ENCODE measurements around the gene SLC35F4. TPM values are rescaled to one million over a fixed set of nuclear protein-coding genes. Genes with fewer than 3 reads are reported as not detected.

SLC35F4 gene
- total and polyA plus RNA-seq, 2 donors from 2014 or later, result 0.30 TPM; not detected in 1

- no peak for TF ChIP-seq CTCF (IDR thresholded peaks at IDR 0.05; ENCODE audit: borderline replicate concordance, extremely low read depth, insufficient read depth)
- Histone ChIP-seq H3K9me3 (ENCODE audit: control insufficient read depth in 2 of 3, insufficient read depth in 1 of 3, low read length in 3 of 3) (no peaks in the 10 kb centered on the region), H3K4me1 (ENCODE audit: control insufficient read depth in 2 of 3, insufficient read depth in 2 of 3, low read depth in 1 of 3, low read length in 3 of 3) (no peaks in the 10 kb centered on the region), H3K4me3 (ENCODE audit: low read length in 3 of 3) (no peak overlapping the region), H3K9ac (ENCODE audit: low read length in 3 of 3) (no peak overlapping the region), H3K27ac (ENCODE audit: low read depth in 2 of 2, low read length in 2 of 2) (no peak overlapping the region), H3K36me3 (ENCODE audit: control insufficient read depth in 2 of 3, insufficient read depth in 3 of 3, low read length in 3 of 3) (no peaks in the 10 kb centered on the region), H3K27me3 (ENCODE audit: control insufficient read depth, insufficient read depth, low read length) (no peaks in the 10 kb centered on the region)
- intact Hi-C loops (cut with DNase I), result no loop called here
- FAIRE-seq (no peak), DNase-seq (no peak)
Measured at GRCh38 chr14:57814726-57815125, 51.2 kb downstream of the SLC35F4 start.

GRCh38 chr14:57812741-57813140 lies 53.2 kb downstream of the SLC35F4 start:
- H3K4me1 ChIP-seq (ENCODE audit: control insufficient read depth in 2 of 3, insufficient read depth in 2 of 3, low read depth in 1 of 3, low read length in 3 of 3), result no peaks in the 10 kb centered on the region
- H3K9me3 ChIP-seq (ENCODE audit: control insufficient read depth in 2 of 3, insufficient read depth in 1 of 3, low read length in 3 of 3), result no peaks in the 10 kb centered on the region
- intact Hi-C loops (cut with DNase I), result no loop called here
- TF ChIP-seq CTCF (IDR thresholded peaks at IDR 0.05; ENCODE audit: borderline replicate concordance, extremely low read depth, insufficient read depth), result no peak
- no peak overlapping the region for H3K27ac ChIP-seq (ENCODE audit: low read depth in 2 of 2, low read length in 2 of 2)
- no peak overlapping the region for H3K4me3 ChIP-seq (ENCODE audit: low read length in 3 of 3)
- H3K9ac ChIP-seq (ENCODE audit: low read length in 3 of 3), result no peak overlapping the region
- no peak for DNase-seq
- no peak for FAIRE-seq
- no peaks in the 10 kb centered on the region for H3K36me3 ChIP-seq (ENCODE audit: control insufficient read depth in 2 of 3, insufficient read depth in 3 of 3, low read length in 3 of 3)
- no peaks in the 10 kb centered on the region for H3K27me3 ChIP-seq (ENCODE audit: control insufficient read depth, insufficient read depth, low read length)

GRCh38 chr14:57811998-57812546 lies 53.8 kb downstream of the SLC35F4 start:
- H3K36me3 ChIP-seq (ENCODE audit: control insufficient read depth in 2 of 3, insufficient read depth in 3 of 3, low read length in 3 of 3), result no peaks in the 10 kb centered on the region
- no peak overlapping the region for H3K4me3 ChIP-seq (ENCODE audit: low read length in 3 of 3)
- H3K9ac ChIP-seq (ENCODE audit: low read length in 3 of 3), result no peak overlapping the region
- H3K4me1 ChIP-seq (ENCODE audit: control insufficient read depth in 2 of 3, insufficient read depth in 2 of 3, low read depth in 1 of 3, low read length in 3 of 3), result no peaks in the 10 kb centered on the region
- H3K9me3 ChIP-seq (ENCODE audit: control insufficient read depth in 2 of 3, insufficient read depth in 1 of 3, low read length in 3 of 3), result no peaks in the 10 kb centered on the region
- intact Hi-C loops (cut with DNase I), result no loop called here
- TF ChIP-seq CTCF (IDR thresholded peaks at IDR 0.05; ENCODE audit: borderline replicate concordance, extremely low read depth, insufficient read depth), result no peak
- no peak for FAIRE-seq
- no peak overlapping the region for H3K27ac ChIP-seq (ENCODE audit: low read depth in 2 of 2, low read length in 2 of 2)
- DNase-seq, result no peak
- H3K27me3 ChIP-seq (ENCODE audit: control insufficient read depth, insufficient read depth, low read length), result no peaks in the 10 kb centered on the region

- no peak for FAIRE-seq
- no peaks in the 10 kb centered on the region for H3K4me1 ChIP-seq (ENCODE audit: control insufficient read depth in 2 of 3, insufficient read depth in 2 of 3, low read depth in 1 of 3, low read length in 3 of 3)
- no peak for TF ChIP-seq CTCF (IDR thresholded peaks at IDR 0.05; ENCODE audit: borderline replicate concordance, extremely low read depth, insufficient read depth)
Measured at GRCh38 chr14:57809808-57810207, 56.1 kb downstream of the SLC35F4 start.

More at GRCh38 chr14:57809808-57810207, 56.1 kb downstream of the SLC35F4 start:
- DNase-seq, result no peak
- Histone ChIP-seq H3K9me3 (ENCODE audit: control insufficient read depth in 2 of 3, insufficient read depth in 1 of 3, low read length in 3 of 3) (no peaks in the 10 kb centered on the region), H3K4me3 (ENCODE audit: low read length in 3 of 3) (no peak overlapping the region), H3K9ac (ENCODE audit: low read length in 3 of 3) (no peak overlapping the region), H3K27ac (ENCODE audit: low read depth in 2 of 2, low read length in 2 of 2) (no peak overlapping the region), H3K36me3 (ENCODE audit: control insufficient read depth in 2 of 3, insufficient read depth in 3 of 3, low read length in 3 of 3) (no peaks in the 10 kb centered on the region), H3K27me3 (ENCODE audit: control insufficient read depth, insufficient read depth, low read length) (no peaks in the 10 kb centered on the region)
- intact Hi-C loops (cut with DNase I), result no loop called here

All from kidney (tissue), 14 donors.